ENCODE measurements around the gene SEBOX. TPM values are rescaled to one million over a fixed set of nuclear protein-coding genes. Genes with fewer than 3 reads are reported as not detected.

Gene SEBOX
- total RNA-seq, 2 donors from 2014 or later = not detected

- intact Hi-C loops (cut with DNase I) = no loop called here
- WGBS, 2 donors = 84 to 85% methylated on average over 9 of the region's 9 CpGs
- DNase-seq = no peak
- Histone ChIP-seq H3K27ac (peak overlapping the region in 2 of 4 donors; percentile 81 to 87), H3K27me3 (no peaks in the 10 kb centered on the region), H3K9me3 (no peaks in the 10 kb centered on the region), H3K36me3 (replicated peaks in 1 of 2; ENCODE audit: insufficient read depth in 1 of 2, low read depth in 2 of 2) (peaks cover 0 to 41% of the 10 kb centered on the region in 2 donors), H3K4me1 (peaks cover 50% of the 10 kb centered on the region), H3K4me3 (no peak overlapping the region)
- ATAC-seq = no peak
- TF ChIP-seq POLR2A (IDR thresholded peaks at IDR 0.05) (no peak), CTCF (IDR thresholded peaks at IDR 0.05) (no peak)
Measured at GRCh38 chr17:28344011-28344410, 21.0 kb downstream of the SEBOX start.

- 83 to 85% methylated on average over 9 to 10 of the region's 10 CpGs for WGBS, 2 donors
- Histone ChIP-seq H3K9me3 (no peaks in the 10 kb centered on the region), H3K27ac (peak overlapping the region in 2 of 4 donors; percentile 81 to 87), H3K4me3 (no peak overlapping the region), H3K36me3 (replicated peaks in 1 of 2; ENCODE audit: insufficient read depth in 1 of 2, low read depth in 2 of 2) (peaks cover 0 to 39% of the 10 kb centered on the region in 2 donors), H3K27me3 (no peaks in the 10 kb centered on the region), H3K4me1 (peaks cover 47% of the 10 kb centered on the region)
- intact Hi-C loops (cut with DNase I) = no loop called here
- ATAC-seq (no peak), DNase-seq (no peak)
- no peak for TF ChIP-seq CTCF (IDR thresholded peaks at IDR 0.05)
- TF ChIP-seq POLR2A (IDR thresholded peaks at IDR 0.05) = no peak
Measured at GRCh38 chr17:28343491-28343932, 21.5 kb downstream of the SEBOX start.

- ATAC-seq (no peak), DNase-seq (no peak)
- WGBS, 2 donors = 91 to 92% methylated on average over 7 to 14 of the region's 14 CpGs
- TF ChIP-seq CTCF (IDR thresholded peaks at IDR 0.05) (no peak), POLR2A (IDR thresholded peaks at IDR 0.05) (no peak)
- Histone ChIP-seq H3K36me3 (replicated peaks in 1 of 2; ENCODE audit: insufficient read depth in 1 of 2, low read depth in 2 of 2) (peaks cover 0 to 39% of the 10 kb centered on the region in 2 donors), H3K4me1 (peaks cover 47% of the 10 kb centered on the region), H3K27me3 (no peaks in the 10 kb centered on the region), H3K4me3 (no peak overlapping the region), H3K27ac (no peak overlapping the region), H3K9me3 (no peaks in the 10 kb centered on the region)
- intact Hi-C loops (cut with DNase I) = no loop called here
Measured at GRCh38 chr17:28342313-28342712, 22.7 kb downstream of the SEBOX start.

GRCh38 chr17:28341516-28341915 is 23.5 kb downstream of the SEBOX start:
- no peaks in the 10 kb centered on the region for H3K9me3 ChIP-seq
- intact Hi-C loops (cut with DNase I) = no loop called here
- ATAC-seq (no peak), DNase-seq (no peak)
- no peaks in the 10 kb centered on the region for H3K27me3 ChIP-seq
- WGBS, 2 donors = 90 to 95% methylated on average over 11 of the region's 11 CpGs
- no peak overlapping the region for H3K4me3 ChIP-seq
- no peak for TF ChIP-seq POLR2A (IDR thresholded peaks at IDR 0.05)
- no peak for TF ChIP-seq CTCF (IDR thresholded peaks at IDR 0.05)
- peaks cover 0 to 39% of the 10 kb centered on the region in 2 donors for H3K36me3 ChIP-seq (replicated peaks in 1 of 2; ENCODE audit: insufficient read depth in 1 of 2, low read depth in 2 of 2)
- no peak overlapping the region for H3K27ac ChIP-seq
- peaks cover 47% of the 10 kb centered on the region for H3K4me1 ChIP-seq

GRCh38 chr17:28340374-28340773 is 24.6 kb downstream of the SEBOX start:
- Histone ChIP-seq H3K36me3 (replicated peaks in 1 of 2; ENCODE audit: insufficient read depth in 1 of 2, low read depth in 2 of 2) (peaks cover 0 to 39% of the 10 kb centered on the region in 2 donors), H3K27me3 (no peaks in the 10 kb centered on the region)
- ATAC-seq = no peak

More at GRCh38 chr17:28340374-28340773, 24.6 kb downstream of the SEBOX start:
- intact Hi-C loops (cut with DNase I) = no loop called here
- 79 to 82% methylated on average over 5 to 6 of the region's 6 CpGs for WGBS, 2 donors
- H3K4me3 ChIP-seq = no peak overlapping the region
- H3K4me1 ChIP-seq = peaks cover 40% of the 10 kb centered on the region
- no peak for DNase-seq
- TF ChIP-seq CTCF (IDR thresholded peaks at IDR 0.05) (no peak), POLR2A (IDR thresholded peaks at IDR 0.05) (no peak)
- no peak overlapping the region for H3K27ac ChIP-seq
- no peaks in the 10 kb centered on the region for H3K9me3 ChIP-seq
